VCaP (cell line): ENCODE results near the gene UBALD2.

Experiments used
- H3K27ac ChIP-seq: fragments of 450-650 bp; 2 replicates; pipeline ENCODE4 v1.5.1; 2017
- CTCF ChIP-seq: fragments of 450-650 bp; conservative IDR thresholded peaks from 2 replicates; pipeline ENCODE4 v1.5.1; 2017; ENCODE audit warnings: mild to moderate bottlenecking, moderate library complexity

Gene UBALD2

GRCh38 chr17:76279742-76280287, 14.7 kb downstream of the UBALD2 start:
- peak overlapping the region; percentile 83; the same call in 1 of the 2 replicates for H3K27ac ChIP-seq
- TF ChIP-seq CTCF: peak; percentile 64; the same call in 1 of the 2 replicates

GRCh38 chr17:76280650-76281049, 15.5 kb downstream of the UBALD2 start:
- H3K27ac ChIP-seq: peak overlapping the region; percentile 83; the same call in 1 of the 2 replicates
- TF ChIP-seq CTCF: no peak

- TF ChIP-seq CTCF: no peak
- H3K27ac ChIP-seq: peak overlapping the region; percentile 83
Observed at GRCh38 chr17:76281573-76282371, 16.6 kb downstream of the UBALD2 start.

GRCh38 chr17:76292567-76292966, 27.4 kb downstream of the UBALD2 start:
- TF ChIP-seq CTCF: no peak
- no peak overlapping the region for H3K27ac ChIP-seq

- no peak for TF ChIP-seq CTCF
- H3K27ac ChIP-seq: no peak overlapping the region
Observed at GRCh38 chr17:76293106-76293505, 28.0 kb downstream of the UBALD2 start.

- no peak for TF ChIP-seq CTCF
Observed at GRCh38 chr17:76296186-76296585, 31.0 kb downstream of the UBALD2 start.

GRCh38 chr17:76296889-76297288, 31.7 kb downstream of the UBALD2 start:
- TF ChIP-seq CTCF: no peak
- H3K27ac ChIP-seq: no peak overlapping the region

More at GRCh38 chr17:76296186-76296585, 31.0 kb downstream of the UBALD2 start:
- no peak overlapping the region for H3K27ac ChIP-seq
